NB4 (cell line): ENCODE measurements around the gene PAX5.

Experiments used
- CTCF ChIP-seq: IDR thresholded peaks from one replicate; pipeline ENCODE4 v1.5.1; 2012; ENCODE audit warnings: low read depth, low read length
- MAX ChIP-seq: IDR thresholded peaks from 2 replicates; pipeline ENCODE4 v1.6.1; 2011; ENCODE audit warnings: low read depth, low read length
- POLR2A ChIP-seq: IDR thresholded peaks from 2 replicates; pipeline ENCODE4 v1.6.1; 2011; ENCODE audit warnings: mild to moderate bottlenecking; ENCODE audit not compliant: insufficient read length; ENCODE audit errors: extremely low read depth

GRCh38 chr9:36899406-36899805 is 134.7 kb downstream of the PAX5 start:
- TF ChIP-seq CTCF = no peak
- TF ChIP-seq POLR2A = no peak
- no peak for TF ChIP-seq MAX
